NCI-H1048 (cell line): ENCODE data around the gene CDC73.
"Not testable (repeated sequence)": the region's sequence is repeated elsewhere in the genome, so short reads cannot be mapped to it uniquely, and the experiment has no call there.

Experiments
- DNase-seq: peaks from one replicate; lab custom pipeline; 2025; lab: John Stamatoyannopoulos, UW

CDC73 gene

DNA sequence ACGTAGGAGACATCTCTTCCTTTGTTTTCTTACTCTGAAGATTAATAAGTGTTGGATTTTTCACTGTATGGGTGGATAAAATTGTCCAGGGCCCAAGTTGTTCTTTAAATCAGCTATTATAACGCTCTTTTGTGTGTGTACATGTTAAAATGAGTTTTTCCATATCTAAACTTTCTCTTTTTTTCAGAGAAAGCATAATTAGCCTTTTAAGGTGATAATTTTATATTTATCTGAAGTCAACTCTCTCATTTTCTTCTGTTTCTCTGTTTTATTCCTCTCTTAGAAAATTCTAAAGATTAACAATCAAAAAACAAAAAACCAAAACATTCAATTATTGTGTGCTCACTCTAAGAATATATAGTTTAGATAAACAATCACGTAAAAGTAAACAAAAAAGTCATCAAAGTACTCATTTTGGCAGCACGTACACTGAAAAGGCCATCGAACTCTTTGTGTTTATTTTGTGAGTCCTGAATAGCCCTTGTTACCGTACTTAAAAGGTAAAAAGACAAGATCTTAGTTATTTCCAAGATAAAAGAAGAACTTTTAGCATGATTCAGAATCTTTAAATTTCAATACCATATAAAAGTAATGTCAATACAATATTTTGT is 7.2 kb upstream of the CDC73 start:
- no peak for DNase-seq

DNA sequence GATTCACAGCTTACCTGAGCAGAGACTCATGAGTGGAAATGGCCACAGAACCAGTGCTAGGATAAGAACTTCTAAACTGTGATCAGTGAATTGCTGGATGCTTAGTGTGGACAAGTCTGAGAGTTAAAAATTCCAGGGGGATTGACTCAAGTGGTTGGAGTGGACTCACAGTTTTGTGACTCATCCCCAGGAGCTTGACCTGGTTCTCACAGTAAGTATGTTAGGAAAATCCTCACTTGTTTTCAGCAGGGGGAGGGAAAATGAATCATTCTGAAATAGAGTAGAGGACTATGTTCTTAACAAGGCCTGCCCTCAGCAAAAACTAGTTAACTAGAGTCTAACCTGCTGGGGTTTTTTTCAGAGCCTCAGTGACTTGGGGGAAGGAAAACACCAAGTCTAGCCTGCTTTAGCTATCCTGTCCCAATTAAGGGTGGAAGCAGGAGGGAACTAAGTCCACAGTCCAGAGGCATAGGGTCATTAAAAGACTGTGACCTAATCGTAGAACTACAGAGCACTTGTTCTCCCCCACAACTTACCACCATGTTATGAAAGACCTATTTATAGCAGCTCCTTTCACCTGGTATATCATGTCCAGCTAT is 6.1 kb upstream of the CDC73 start:
- no peak for DNase-seq

DNA sequence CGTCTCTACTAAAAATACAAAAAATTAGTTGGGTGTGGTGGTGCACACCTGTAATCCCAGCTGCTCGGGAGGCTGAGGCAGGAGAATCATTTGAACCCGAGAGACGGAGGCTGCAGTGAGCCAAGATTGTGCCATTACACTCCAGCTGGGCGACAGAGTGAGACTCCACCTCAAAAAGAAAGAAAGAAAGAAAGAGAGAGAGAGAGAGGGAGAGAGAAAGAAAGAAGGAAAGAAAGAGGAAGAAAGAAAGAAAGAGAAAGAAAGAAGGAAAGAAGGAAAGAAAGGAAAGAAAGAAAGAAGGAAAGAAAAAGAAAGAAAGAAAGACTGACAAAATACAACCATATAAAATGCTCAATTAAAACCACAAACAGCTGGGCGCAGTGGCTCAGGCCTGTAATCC is 4.7 kb upstream of the CDC73 start:
- not testable (repeated sequence) for DNase-seq

- no peak for DNase-seq
Measured at GRCh38 chr1:193118194-193118593, 3.6 kb upstream of the CDC73 start.

DNA sequence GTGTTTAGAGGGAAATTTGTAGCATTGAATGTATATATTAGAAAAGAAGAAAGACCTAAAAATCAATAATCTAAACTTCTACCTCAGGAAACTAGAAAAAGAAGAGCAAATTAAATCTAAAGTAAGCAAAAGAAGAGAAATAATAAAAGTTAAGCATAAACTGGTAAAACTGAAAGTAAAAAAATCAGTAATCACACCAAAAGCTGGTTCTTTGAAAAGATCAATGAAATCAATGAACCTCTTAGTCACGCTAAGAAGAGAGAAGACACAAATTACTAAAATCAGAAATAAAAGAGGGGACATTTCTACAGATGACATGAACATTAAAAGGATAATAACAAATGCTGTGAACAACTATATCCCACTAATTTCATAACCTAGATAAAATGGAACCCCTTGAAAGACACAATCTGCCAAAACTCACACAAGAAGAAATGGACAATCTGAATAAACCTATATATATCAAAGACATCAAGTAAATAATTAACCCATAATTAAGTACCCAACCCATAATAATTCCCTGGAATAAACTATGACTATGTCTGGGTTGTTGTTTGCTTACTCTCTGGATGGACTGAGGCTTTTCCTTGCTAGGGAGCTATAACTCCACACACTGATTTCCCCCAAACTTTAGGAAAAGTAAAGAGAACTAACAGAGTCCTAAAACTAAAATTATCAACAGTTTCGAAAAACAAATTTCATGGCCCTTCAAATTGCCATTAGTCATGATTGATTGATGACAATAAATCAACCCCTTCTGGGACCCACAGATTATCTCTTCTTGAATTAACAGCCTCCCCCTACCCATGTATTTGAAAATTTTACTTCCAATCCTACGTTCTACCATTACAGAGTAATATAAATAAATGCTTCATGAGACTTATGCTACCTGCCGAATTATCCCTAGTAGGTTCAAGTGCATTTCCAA is 2.8 kb upstream of the CDC73 start:
- DNase-seq: no peak

- DNase-seq: no peak
Measured at GRCh38 chr1:193120604-193121166, 1.1 kb upstream of the CDC73 start.

- no peak for DNase-seq
Measured at GRCh38 chr1:193123751-193124150, 1.9 kb downstream of the CDC73 start.

DNA sequence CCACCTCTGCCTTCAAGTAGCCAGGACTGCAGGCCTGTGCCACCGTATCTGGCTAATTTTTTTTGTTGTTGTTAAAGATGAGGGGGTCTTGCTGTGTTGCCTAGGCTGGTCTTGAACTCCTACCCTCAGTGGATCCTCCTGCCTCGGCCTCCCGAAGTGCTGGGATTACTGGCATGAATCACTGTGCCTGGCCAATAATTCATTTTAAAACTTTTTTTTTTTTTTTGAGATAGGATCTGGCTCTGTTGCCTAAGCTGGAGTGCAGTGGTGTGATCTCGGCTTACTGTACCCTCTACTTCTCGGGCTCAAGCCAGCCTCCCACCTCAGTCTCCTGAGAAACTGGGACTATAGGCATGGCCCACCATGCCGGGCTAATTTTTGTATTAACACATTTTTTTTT is 3.5 kb downstream of the CDC73 start:
- DNase-seq: no peak

DNA sequence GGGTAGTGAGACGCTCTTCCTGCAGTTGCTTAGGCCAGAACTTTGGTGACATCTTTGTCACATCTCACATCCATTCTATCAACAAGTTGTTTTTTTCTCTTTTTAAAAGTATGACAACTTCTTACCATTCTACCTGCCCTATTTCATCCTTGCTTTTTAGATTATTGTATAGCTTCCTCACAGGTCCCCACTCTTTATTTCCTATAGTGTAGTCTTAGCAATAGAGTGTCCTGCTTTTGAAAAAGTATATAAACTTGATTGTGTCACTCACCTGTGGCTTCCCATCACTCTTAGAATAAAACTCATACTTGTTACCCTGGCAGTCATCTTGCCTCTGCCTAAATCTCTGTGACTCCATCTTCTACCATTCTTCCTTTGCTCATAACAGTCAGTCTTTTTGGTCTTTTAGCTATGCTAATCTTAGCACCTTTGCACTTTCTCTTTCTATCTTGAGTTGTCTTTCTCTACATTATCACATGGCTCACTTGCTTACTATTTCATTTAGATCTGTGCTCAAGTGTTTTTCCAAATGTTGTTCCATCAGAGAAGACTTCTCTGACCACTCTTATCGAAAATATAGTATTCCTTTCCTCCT is 9.5 kb downstream of the CDC73 start:
- DNase-seq: no peak

GRCh38 chr1:193140254-193140653 is 18.4 kb downstream of the CDC73 start:
- no peak for DNase-seq

DNA sequence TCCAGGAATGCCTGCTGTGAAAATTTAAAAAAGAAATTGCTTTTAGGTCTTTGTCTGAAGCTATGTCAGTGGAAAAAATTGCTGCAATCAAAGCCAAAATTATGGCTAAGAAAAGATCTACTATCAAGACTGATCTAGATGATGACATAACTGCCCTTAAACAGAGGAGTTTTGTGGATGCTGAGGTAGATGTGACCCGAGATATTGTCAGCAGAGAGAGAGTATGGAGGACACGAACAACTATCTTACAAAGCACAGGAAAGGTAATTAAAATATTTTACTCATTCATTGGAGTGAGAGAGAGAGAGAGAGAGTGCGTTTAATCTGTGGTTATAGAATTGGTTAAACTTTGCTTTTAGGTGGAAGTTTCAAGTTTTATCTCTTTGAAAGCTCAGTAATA is 20.0 kb downstream of the CDC73 start:
- no peak for DNase-seq

- no peak for DNase-seq
Measured at GRCh38 chr1:193142409-193142808, 20.6 kb downstream of the CDC73 start.

GRCh38 chr1:193143285-193143684 is 21.5 kb downstream of the CDC73 start:
- DNase-seq: no peak

DNA sequence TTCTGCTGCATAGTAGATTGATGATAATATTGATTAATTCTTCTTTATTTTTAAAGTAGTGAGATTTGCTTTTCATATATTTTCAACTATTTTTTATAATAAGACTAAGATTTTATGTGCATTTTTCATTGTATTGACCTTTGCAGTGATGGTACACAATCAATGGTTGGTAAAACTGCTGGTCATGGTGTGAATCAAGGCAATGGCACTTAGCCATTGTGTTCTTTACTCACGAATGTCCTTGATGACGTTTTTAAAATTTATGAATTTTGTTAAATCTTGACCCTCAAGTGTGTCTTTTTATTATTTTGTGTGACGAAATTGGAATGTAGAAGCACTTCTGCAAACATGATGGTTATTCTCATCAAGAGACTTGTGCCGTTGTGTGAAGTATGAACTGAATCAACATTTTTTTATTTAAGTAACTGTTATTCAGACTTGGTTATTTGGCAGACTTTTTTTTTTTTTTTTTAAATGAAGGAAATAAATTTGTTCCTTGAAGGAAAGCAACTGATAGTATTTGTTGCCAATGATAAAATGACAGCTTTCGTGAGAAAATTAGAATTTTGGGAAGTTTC is 22.6 kb downstream of the CDC73 start:
- DNase-seq: no peak

- no peak for DNase-seq
Measured at GRCh38 chr1:193144999-193145398, 23.2 kb downstream of the CDC73 start.

- no peak for DNase-seq
Measured at GRCh38 chr1:193156117-193156821, 34.4 kb downstream of the CDC73 start.

- no peak for DNase-seq
Measured at GRCh38 chr1:193156822-193157142, 35.0 kb downstream of the CDC73 start.

- no peak for DNase-seq
Measured at GRCh38 chr1:193157360-193157759, 35.5 kb downstream of the CDC73 start.

GRCh38 chr1:193176113-193176512 is 54.3 kb downstream of the CDC73 start:
- no peak for DNase-seq

DNA sequence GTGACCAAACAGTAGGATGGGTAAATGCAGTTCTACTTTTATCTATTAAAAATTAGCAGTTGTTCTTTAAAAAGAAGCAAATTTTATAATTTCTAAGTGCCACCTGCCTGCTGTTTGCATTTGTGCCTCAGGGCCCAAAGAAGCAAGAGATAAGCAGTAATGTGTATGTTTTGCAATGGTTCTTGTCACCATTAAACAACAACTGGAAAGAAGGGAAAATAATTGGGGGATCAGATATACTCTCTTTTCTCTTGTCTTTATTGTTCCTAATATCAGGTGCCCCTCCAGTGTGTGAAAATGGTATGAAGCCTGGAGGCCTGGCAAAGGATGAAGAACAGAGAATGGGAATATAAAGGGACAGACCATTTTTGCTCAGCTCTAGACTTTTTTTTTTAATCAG is 55.0 kb downstream of the CDC73 start:
- no peak for DNase-seq

GRCh38 chr1:193179094-193179493 is 57.3 kb downstream of the CDC73 start:
- DNase-seq: no peak

DNA sequence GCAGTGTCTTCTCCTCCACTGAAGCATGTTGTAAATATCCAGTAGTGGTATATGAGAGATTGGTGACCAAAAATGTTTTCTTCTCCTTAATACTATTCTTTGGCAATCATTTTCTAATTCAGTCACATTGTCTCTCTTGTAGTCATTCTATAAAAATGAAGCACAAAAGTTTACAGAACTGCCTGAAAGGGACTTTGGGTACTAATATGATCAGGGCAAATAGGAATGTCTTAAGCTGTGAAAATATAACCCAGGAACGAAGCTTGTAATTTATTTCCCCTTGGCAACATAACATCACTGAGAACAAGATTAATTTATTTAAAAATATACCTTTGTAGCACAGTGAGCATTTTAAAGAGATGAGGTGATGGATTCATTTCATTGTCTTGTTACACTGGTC is 59.7 kb downstream of the CDC73 start:
- DNase-seq: no peak
